NT2/D1 (cell line): Measurements from ENCODE around the gene SNX27.
"Not testable (repeated sequence)": the region's sequence is repeated elsewhere in the genome, so short reads cannot be mapped to it uniquely, and the experiment has no call there.

Experiments used
- DNase-seq: peaks from one replicate; pipeline ENCODE4 v3.0.0-alpha.2; 2011; ENCODE audit warnings: low read depth, low spot score
- H3K27me3 ChIP-seq: 2 replicates; pipeline ENCODE4 v1.6.0; 2011; ENCODE audit warnings: mild to moderate bottlenecking; ENCODE audit not compliant: insufficient read length, insufficient read depth
- H3K36me3 ChIP-seq: 2 replicates; pipeline ENCODE4 v1.6.1; 2011; ENCODE audit warnings: mild to moderate bottlenecking, low read length, mixed read lengths; ENCODE audit not compliant: insufficient read depth, insufficient read length
- H3K4me1 ChIP-seq: 2 replicates; pipeline ENCODE4 v1.5.1; 2011; ENCODE audit not compliant: insufficient read depth, insufficient read length
- H3K4me3 ChIP-seq: 2 replicates; pipeline ENCODE4 v1.5.1; 2011; ENCODE audit warnings: low read depth; ENCODE audit not compliant: insufficient read length
- H3K9ac ChIP-seq: 2 replicates; pipeline ENCODE4 v1.6.0; 2011; ENCODE audit warnings: low read depth; ENCODE audit not compliant: insufficient read length
- H3K9me3 ChIP-seq: 2 replicates; pipeline ENCODE4 v1.5.1; 2011; ENCODE audit warnings: mild to moderate bottlenecking, low read length; ENCODE audit not compliant: insufficient read depth
- SUZ12 ChIP-seq: IDR thresholded peaks from 2 replicates; pipeline ENCODE4 v1.6.1; 2011; ENCODE audit not compliant: insufficient read length, insufficient read depth; ENCODE audit errors: extremely low read depth
- YY1 ChIP-seq: IDR thresholded peaks from 2 replicates; pipeline ENCODE4 v1.6.1; 2011; ENCODE audit not compliant: insufficient read length, insufficient read depth
- ZNF274 ChIP-seq: IDR thresholded peaks from 2 replicates; pipeline ENCODE4 v1.6.1; 2011; ENCODE audit warnings: mild to moderate bottlenecking, low read depth, low read length

Gene SNX27

GRCh38 chr1:151616505-151616849 lies 4.6 kb downstream of the SNX27 start:
- TF ChIP-seq SUZ12: no peak
- TF ChIP-seq YY1: no peak
- TF ChIP-seq ZNF274: no peak
- Histone ChIP-seq H3K9me3 (no peaks in the 10 kb centered on the region), H3K4me3 (no peak overlapping the region), H3K4me1 (peaks cover 2% of the 10 kb centered on the region), H3K27me3 (no peaks in the 10 kb centered on the region), H3K36me3 (peaks cover 11% of the 10 kb centered on the region), H3K9ac (no peak overlapping the region)
- DNase-seq: no peak

GRCh38 chr1:151618003-151618402 lies 6.2 kb downstream of the SNX27 start:
- no peak overlapping the region for H3K9ac ChIP-seq
- H3K27me3 ChIP-seq: no peaks in the 10 kb centered on the region
- no peaks in the 10 kb centered on the region for H3K9me3 ChIP-seq
- peaks cover 2% of the 10 kb centered on the region for H3K4me1 ChIP-seq
- DNase-seq: no peak
- TF ChIP-seq ZNF274 (no peak), YY1 (no peak), SUZ12 (no peak)
- no peak overlapping the region for H3K4me3 ChIP-seq
- peaks cover 13% of the 10 kb centered on the region for H3K36me3 ChIP-seq

GRCh38 chr1:151618470-151618869 lies 6.6 kb downstream of the SNX27 start:
- Histone ChIP-seq H3K4me3 (no peak overlapping the region), H3K9me3 (no peaks in the 10 kb centered on the region), H3K36me3 (peaks cover 13% of the 10 kb centered on the region), H3K4me1 (peaks cover 2% of the 10 kb centered on the region), H3K27me3 (no peaks in the 10 kb centered on the region), H3K9ac (no peak overlapping the region)
- no peak for DNase-seq
- TF ChIP-seq ZNF274: no peak
- no peak for TF ChIP-seq SUZ12
- TF ChIP-seq YY1: no peak

GRCh38 chr1:151618996-151619395 lies 7.1 kb downstream of the SNX27 start:
- H3K9me3 ChIP-seq, H3K9ac ChIP-seq, H3K27me3 ChIP-seq, H3K4me3 ChIP-seq, DNase-seq, H3K4me1 ChIP-seq: not testable (repeated sequence)
- peaks cover 13% of the 10 kb centered on the region for H3K36me3 ChIP-seq

- H3K9ac ChIP-seq: no peak overlapping the region
- DNase-seq: no peak
- TF ChIP-seq SUZ12: no peak
These were observed 7.7 kb downstream of the SNX27 start for GRCh38 chr1:151619489-151620093.

GRCh38 chr1:151620286-151620685 lies 8.4 kb downstream of the SNX27 start:
- Histone ChIP-seq H3K9me3 (no peaks in the 10 kb centered on the region), H3K4me1 (peaks cover 2% of the 10 kb centered on the region), H3K36me3 (peaks cover 5% of the 10 kb centered on the region), H3K4me3 (no peak overlapping the region), H3K9ac (no peak overlapping the region), H3K27me3 (no peaks in the 10 kb centered on the region)
- DNase-seq: no peak
- no peak for TF ChIP-seq ZNF274
- no peak for TF ChIP-seq SUZ12
- TF ChIP-seq YY1: no peak

More at GRCh38 chr1:151619489-151620093, 7.7 kb downstream of the SNX27 start:
- Histone ChIP-seq H3K4me3 (no peak overlapping the region), H3K36me3 (peaks cover 12% of the 10 kb centered on the region), H3K9me3 (no peaks in the 10 kb centered on the region), H3K4me1 (peaks cover 2% of the 10 kb centered on the region), H3K27me3 (no peaks in the 10 kb centered on the region)

GRCh38 chr1:151621351-151621750 lies 9.5 kb downstream of the SNX27 start:
- no peak for TF ChIP-seq SUZ12
- TF ChIP-seq YY1: no peak
- no peak for TF ChIP-seq ZNF274
- no peak overlapping the region for H3K9ac ChIP-seq
- H3K4me3 ChIP-seq: no peak overlapping the region
- H3K36me3 ChIP-seq: peaks cover 3% of the 10 kb centered on the region
- H3K4me1 ChIP-seq: peaks cover 2% of the 10 kb centered on the region
- no peak for DNase-seq
- no peaks in the 10 kb centered on the region for H3K9me3 ChIP-seq
- H3K27me3 ChIP-seq: no peaks in the 10 kb centered on the region

GRCh38 chr1:151624783-151625182 lies 12.9 kb downstream of the SNX27 start:
- Histone ChIP-seq H3K36me3 (peaks cover 3% of the 10 kb centered on the region), H3K4me1 (peaks cover 1% of the 10 kb centered on the region), H3K4me3 (no peak overlapping the region), H3K9ac (no peak overlapping the region), H3K27me3 (no peaks in the 10 kb centered on the region), H3K9me3 (no peaks in the 10 kb centered on the region)
- no peak for DNase-seq
- TF ChIP-seq ZNF274 (no peak), YY1 (no peak), SUZ12 (no peak)
